HG02840 (cell line): ENCODE results near the gene SYCP2.
"Not testable (repeated sequence)": the region's sequence is repeated elsewhere in the genome, so short reads cannot be mapped to it uniquely, and the experiment has no call there.

Experiments used
- ATAC-seq: cut with Tn5 transposase; IDR thresholded peaks from one replicate; pipeline ENCODE4 v1.9.1; 2021; ENCODE audit warnings: mild to moderate bottlenecking, moderate library complexity, moderate number of reproducible peaks; ENCODE audit not compliant: unreplicated experiment, low FRiP score

SYCP2 gene

DNA sequence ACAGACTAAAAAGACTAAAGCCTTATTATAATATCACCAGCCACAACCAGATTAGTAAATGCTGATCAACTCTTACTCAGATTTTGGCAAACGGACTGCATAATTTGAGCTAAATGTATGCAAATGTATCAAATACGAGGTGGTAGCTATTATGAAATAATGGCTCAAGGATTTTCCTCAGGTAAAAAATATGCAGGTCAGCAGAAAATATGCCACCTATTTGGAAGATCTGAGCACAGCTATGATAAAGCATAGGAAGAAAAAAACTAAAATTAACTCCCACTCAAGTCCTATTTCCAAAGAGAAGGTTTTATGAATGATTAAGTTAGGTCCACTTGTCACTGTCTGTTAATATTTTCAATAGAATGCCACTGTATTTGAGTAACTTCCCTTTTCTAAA, 22.4 kb downstream of the SYCP2 start:
- ATAC-seq, result no peak

GRCh38 chr20:59908855-59909254, 24.6 kb downstream of the SYCP2 start:
- no peak for ATAC-seq

- no peak for ATAC-seq
Measured at GRCh38 chr20:59903621-59904020, 29.8 kb downstream of the SYCP2 start.

DNA sequence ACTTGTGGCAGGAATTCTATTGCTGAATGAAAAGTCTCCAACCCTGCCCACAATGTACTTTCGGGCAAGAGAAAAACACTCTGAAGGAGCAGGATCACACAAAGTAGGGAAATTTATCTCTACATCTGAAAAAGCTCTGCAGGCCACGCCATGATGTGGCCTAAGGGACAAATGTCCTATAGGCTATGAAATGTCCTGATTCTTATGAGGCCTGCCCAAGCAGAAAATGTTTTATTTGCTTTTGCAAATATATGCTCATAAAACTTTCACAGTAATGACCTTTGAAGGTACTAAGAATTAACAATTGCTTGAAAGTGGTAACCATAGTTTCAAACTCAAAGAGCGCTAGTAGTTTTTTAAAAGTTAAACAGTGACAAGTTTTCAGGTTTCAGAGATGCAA, 31.0 kb downstream of the SYCP2 start:
- no peak for ATAC-seq

GRCh38 chr20:59895908-59896307, 37.5 kb downstream of the SYCP2 start:
- ATAC-seq, result no peak

DNA sequence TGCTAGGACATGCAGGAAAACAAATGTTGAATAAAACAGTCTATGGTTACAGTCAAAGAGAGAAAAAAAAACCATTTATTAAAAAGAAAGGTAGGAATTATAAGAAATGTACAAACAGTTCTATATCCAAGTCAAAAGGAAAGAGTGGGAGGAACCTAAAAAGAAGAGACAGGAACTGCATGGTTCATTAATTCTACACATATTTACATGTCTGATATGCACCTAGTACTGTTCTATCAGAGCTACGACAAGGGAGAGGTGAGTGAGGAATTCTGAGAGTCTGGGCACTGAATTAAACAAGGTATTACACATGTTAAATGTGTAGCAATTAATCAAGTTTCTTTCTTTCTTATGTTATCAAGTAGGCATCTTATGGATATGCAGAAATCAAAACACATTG, 41.9 kb downstream of the SYCP2 start:
- no peak for ATAC-seq

- not testable (repeated sequence) for ATAC-seq
Measured at GRCh38 chr20:59890035-59890434, 43.4 kb downstream of the SYCP2 start.

GRCh38 chr20:59888050-59888449, 45.4 kb downstream of the SYCP2 start:
- no peak for ATAC-seq

- ATAC-seq, result no peak
Measured at GRCh38 chr20:59884494-59884893, 48.9 kb downstream of the SYCP2 start.

GRCh38 chr20:59880198-59880597, 53.2 kb downstream of the SYCP2 start:
- ATAC-seq, result no peak

DNA sequence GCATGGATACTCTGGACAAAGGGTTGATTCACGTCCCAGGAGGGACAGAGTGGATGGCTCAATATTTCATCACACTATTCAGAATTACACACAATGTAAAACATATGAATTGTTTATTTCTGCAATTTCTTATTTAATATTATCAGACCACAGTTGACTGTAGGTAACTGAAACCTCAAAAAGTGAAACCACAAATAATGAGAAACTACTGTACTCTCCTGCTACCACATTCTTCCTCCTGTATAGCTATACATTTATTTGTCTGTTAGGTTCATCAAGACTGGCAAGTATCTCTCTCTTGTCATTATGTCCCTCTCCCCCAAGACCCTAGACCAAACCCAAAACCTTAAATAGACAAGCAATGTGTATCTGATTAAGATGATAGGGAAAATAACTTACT, 60.0 kb downstream of the SYCP2 start:
- no peak for ATAC-seq

DNA sequence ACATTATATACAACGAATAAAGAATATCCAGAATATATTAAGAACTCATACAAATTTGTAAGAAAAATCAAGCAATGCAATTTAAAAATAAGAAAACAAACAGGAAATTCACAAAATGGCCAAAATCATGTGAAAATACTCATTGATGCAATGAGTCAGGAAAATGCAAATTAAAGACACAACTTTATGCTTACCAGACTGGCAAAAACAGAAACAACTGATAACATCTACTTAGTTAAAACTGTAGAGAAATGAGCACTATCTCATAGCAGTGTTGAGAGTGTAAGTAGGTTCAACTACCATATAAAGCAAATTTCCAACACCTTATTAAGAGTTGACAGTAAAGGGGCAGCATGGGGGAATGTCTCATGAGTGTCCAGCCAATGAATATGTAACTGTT, 62.3 kb downstream of the SYCP2 start:
- ATAC-seq, result no peak

DNA sequence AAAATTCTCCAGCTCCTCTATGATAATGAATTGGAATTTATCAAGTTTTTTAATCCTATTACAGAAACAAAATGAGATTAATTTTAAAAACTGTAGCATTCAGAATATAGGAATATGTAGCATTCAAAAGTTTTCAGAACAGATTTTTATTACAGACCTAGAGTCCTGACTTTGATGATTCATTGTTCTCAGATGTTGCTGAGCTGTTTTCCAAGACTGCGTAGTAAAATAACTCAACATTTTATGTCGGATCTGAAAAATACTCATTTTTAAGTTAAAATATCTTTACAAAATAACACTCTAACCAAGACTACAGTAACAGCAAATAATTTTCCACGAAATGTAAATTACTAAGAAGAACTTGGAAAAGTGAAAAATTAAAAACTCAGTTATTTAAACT, 67.1 kb downstream of the SYCP2 start:
- ATAC-seq, result no peak

DNA sequence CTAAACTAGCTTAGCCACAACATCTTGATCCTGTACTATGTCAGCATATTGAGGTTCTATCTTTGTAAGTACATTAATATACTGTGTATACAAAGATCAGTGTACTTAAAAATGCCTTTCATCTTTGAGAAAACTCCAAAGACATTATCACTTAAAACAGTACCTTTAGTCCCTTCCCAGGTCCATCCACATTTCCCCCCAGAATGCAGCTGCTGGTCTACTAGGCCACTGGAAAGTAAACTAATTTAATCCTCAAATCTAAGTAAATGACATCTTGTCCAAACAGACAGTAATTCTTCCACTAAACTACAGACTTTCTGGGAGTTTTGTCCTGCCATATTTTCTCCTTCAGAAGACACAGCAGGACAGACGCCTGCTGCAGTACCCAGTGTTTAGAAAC, 68.7 kb downstream of the SYCP2 start:
- no peak for ATAC-seq

DNA sequence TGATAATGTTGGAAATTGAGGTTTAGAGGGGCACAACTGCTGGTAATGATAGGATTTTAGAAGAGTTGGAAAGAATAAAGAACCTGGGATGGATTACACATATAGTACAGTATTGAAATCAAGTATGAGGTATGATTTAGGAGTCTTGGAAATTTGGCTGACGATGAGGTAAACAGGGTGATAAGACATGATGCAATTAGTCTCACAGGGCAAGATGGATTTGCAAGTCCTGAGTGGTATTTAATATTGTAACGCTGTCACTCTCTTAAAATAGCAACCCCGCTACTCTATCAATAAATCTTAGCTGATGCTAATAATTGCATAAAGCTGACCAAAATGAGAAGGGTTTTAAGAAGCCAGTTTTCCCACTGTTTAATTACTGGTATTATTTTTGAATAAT, 70.4 kb downstream of the SYCP2 start:
- no peak for ATAC-seq

DNA sequence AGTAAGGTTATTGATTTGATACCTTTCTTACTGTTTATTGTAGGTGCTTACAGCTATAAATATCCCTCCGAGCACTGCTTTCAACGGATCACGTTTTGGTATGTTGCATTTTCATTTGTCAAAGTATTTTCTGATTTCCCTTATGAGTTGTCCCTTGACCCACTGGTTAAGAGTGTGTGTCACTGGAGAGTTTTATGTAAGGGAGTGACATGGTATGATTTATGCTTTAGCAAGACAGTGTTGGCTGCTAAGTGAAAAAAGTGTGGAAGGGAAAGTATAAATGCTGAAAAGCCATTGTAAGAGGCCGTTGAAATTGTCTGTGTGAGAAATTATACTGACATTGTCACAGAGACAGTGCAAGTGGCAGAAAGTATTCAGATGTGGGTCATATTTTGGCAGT, 72.0 kb downstream of the SYCP2 start:
- ATAC-seq, result no peak

GRCh38 chr20:59858425-59858824, 75.0 kb downstream of the SYCP2 start:
- no peak for ATAC-seq

- ATAC-seq, result no peak
Measured at GRCh38 chr20:59857966-59858365, 75.5 kb downstream of the SYCP2 start.

GRCh38 chr20:59856941-59857340, 76.5 kb downstream of the SYCP2 start:
- not testable (repeated sequence) for ATAC-seq

GRCh38 chr20:59856526-59856925, 76.9 kb downstream of the SYCP2 start:
- ATAC-seq, result not testable (repeated sequence)

DNA sequence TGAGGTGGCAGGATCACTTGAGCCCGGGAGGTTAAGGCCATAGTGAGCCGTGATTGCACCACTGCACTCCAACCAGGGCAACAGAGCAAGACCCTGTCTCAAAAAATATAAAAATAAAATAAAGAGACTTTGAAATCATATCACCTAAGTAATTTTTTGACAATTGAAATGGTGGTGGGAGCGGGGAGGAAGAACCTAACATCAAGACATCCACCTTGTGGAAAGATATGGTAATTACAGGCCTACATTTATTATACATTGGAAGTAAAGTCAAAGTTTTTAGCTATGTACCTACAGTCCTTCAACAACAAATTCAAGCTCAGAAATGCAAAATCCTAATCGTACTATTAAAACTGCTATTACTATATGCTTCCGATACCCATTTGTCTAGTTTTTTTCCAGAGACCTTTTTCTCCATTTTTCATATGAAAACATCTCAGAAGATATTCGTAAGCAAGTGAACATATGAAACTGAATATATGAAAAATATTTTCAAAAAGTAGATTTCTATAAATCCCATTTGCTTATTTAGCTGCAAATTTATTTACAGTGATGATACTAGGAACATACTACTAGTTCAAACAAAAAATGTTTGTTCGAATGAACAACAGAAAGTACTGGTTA, 83.3 kb downstream of the SYCP2 start:
- no peak for ATAC-seq

GRCh38 chr20:59848182-59848581, 85.3 kb downstream of the SYCP2 start:
- no peak for ATAC-seq

- no peak for ATAC-seq
Measured at GRCh38 chr20:59845472-59845871, 88.0 kb downstream of the SYCP2 start.
